NCI-H128 (cell line): ENCODE results near the gene RBAK.
A peak's percentile ranks its signal among the peaks of the same experiment; 100 is the strongest.
"Not testable (repeated sequence)": the region's sequence is repeated elsewhere in the genome, so short reads cannot be mapped to it uniquely, and the experiment has no call there.

Source experiments
- DNase-seq: peaks from one replicate; lab custom pipeline; 2025; ENCODE audit not compliant: unreplicated experiment; lab: John Stamatoyannopoulos, UW

Gene RBAK

GRCh38 chr7:5050676-5051075 is 5.0 kb downstream of the RBAK start:
- no peak for DNase-seq

- not testable (repeated sequence) for DNase-seq
Observed at GRCh38 chr7:5051731-5052130, 6.1 kb downstream of the RBAK start.

- no peak for DNase-seq
Observed at GRCh38 chr7:5053175-5053574, 7.5 kb downstream of the RBAK start.

GRCh38 chr7:5063698-5064097 is 18.0 kb downstream of the RBAK start:
- DNase-seq, result no peak

GRCh38 chr7:5064391-5065106 is 18.9 kb downstream of the RBAK start:
- DNase-seq, result no peak

GRCh38 chr7:5065107-5065407 is 19.4 kb downstream of the RBAK start:
- no peak for DNase-seq

GRCh38 chr7:5068521-5068920 is 22.9 kb downstream of the RBAK start:
- no peak for DNase-seq

GRCh38 chr7:5070206-5070605 is 24.5 kb downstream of the RBAK start:
- no peak for DNase-seq

- DNase-seq, result not testable (repeated sequence)
Observed at GRCh38 chr7:5075187-5075586, 29.5 kb downstream of the RBAK start.

GRCh38 chr7:5077740-5078139 is 32.1 kb downstream of the RBAK start:
- peak; percentile 77 for DNase-seq

GRCh38 chr7:5082806-5083205 is 37.1 kb downstream of the RBAK start:
- DNase-seq, result no peak

GRCh38 chr7:5083311-5083711 is 37.7 kb downstream of the RBAK start:
- no peak for DNase-seq

- no peak for DNase-seq
Observed at GRCh38 chr7:5086256-5086655, 40.6 kb downstream of the RBAK start.

GRCh38 chr7:5088228-5088833 is 42.7 kb downstream of the RBAK start:
- not testable (repeated sequence) for DNase-seq

- no peak for DNase-seq
Observed at GRCh38 chr7:5088906-5089305, 43.2 kb downstream of the RBAK start.

- no peak for DNase-seq
Observed at GRCh38 chr7:5093948-5094347, 48.3 kb downstream of the RBAK start.

- DNase-seq, result no peak
Observed at GRCh38 chr7:5094641-5095040, 49.0 kb downstream of the RBAK start.

- no peak for DNase-seq
Observed at GRCh38 chr7:5116359-5116758, 70.7 kb downstream of the RBAK start.

GRCh38 chr7:5117095-5117970 is 71.7 kb downstream of the RBAK start:
- no peak for DNase-seq
